ENCODE results near the gene TOX2.

TOX2 gene

GRCh38 chr20:44073675-44074071 is 159.0 kb downstream of the TOX2 start:
- no peak for DNase-seq

GRCh38 chr20:44074252-44075151 is 159.8 kb downstream of the TOX2 start:
- DNase-seq: peak in 26 of 58 donors; percentile 8 to 54 (median 28)

- no peak for DNase-seq
Measured at GRCh38 chr20:44075191-44075949, 160.7 kb downstream of the TOX2 start.

DNA sequence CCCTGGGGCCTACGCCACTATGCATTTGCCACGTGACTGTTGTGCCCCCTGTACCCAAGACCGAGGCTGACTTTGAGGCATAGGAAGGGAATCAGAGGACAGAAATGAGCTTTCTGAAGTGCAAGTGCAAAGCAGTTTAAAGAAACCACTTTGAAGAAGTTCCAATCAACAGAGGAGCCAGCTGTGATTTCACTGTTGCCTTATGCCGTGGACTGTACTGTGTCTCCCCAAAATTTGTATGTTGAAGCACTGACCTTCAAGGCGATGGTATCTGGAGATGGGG is 161.2 kb downstream of the TOX2 start:
- no peak for DNase-seq

DNA sequence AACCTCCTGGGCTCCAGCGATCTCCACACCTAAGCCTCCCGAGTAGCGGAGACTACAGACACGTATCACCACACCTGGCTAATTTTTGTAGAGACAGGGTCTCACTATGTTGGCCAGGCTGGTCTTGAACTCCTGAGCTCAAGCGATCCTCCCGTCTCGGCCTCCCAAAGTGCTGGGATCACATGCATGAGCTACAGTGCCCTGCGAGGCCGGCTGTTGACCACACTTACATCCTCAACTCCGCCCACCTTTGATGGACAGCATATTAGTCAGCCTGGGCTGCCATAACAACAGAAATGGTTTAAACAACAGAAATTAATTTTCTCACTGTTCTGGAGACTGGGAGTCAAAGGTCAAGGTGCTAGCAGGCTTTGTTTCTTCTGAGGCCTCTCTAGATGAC is 164.6 kb downstream of the TOX2 start:
- no peak for DNase-seq

GRCh38 chr20:44080064-44080463 is 165.4 kb downstream of the TOX2 start:
- DNase-seq: no peak

GRCh38 chr20:44080646-44081267 is 166.1 kb downstream of the TOX2 start:
- peak in 49 of 58 donors; percentile 7 to 83 (median 45) for DNase-seq

GRCh38 chr20:44081476-44081875 is 166.8 kb downstream of the TOX2 start:
- no peak for DNase-seq

DNA sequence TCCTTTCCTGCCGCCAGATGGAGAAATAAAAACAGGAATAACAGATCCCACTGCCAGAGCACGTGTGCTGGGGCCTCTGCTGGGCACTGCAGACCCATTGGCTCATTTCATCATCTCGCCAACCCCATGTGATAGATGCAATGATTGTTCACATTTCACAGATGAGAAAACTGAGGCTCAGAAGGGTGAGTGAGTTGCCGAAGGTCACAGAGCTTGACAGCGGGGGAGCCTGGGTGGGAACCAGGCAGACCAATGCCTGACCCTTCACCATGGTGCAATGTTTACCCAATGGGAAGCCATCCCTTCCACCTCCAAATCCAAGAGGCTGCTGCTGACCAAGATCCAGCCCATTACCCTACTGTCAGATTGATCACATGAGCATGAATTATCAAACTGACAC is 167.2 kb downstream of the TOX2 start:
- DNase-seq: no peak

GRCh38 chr20:44083220-44083933 is 168.7 kb downstream of the TOX2 start:
- no peak for DNase-seq

DNA sequence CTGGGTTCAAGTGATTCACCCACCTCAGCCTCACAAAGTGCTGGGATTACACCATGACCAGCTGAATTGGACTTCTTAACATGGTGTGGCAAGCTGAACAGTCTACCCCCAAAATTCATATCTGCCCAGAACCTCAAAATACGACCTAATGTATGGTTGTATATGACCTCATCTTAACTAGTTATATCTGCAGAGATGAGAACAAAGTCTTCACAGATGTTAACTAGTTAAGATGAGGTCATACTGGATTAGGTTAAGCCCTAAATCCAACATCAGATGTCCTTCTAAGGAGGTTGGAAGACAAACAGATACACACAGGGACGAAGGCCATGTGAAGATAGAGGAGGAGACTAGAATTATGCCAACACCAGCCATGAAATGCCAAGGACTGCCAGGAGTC is 169.8 kb downstream of the TOX2 start:
- DNase-seq: no peak

GRCh38 chr20:44084891-44085290 is 170.2 kb downstream of the TOX2 start:
- DNase-seq: no peak

GRCh38 chr20:44085616-44086434 is 171.2 kb downstream of the TOX2 start:
- no peak for DNase-seq

DNA sequence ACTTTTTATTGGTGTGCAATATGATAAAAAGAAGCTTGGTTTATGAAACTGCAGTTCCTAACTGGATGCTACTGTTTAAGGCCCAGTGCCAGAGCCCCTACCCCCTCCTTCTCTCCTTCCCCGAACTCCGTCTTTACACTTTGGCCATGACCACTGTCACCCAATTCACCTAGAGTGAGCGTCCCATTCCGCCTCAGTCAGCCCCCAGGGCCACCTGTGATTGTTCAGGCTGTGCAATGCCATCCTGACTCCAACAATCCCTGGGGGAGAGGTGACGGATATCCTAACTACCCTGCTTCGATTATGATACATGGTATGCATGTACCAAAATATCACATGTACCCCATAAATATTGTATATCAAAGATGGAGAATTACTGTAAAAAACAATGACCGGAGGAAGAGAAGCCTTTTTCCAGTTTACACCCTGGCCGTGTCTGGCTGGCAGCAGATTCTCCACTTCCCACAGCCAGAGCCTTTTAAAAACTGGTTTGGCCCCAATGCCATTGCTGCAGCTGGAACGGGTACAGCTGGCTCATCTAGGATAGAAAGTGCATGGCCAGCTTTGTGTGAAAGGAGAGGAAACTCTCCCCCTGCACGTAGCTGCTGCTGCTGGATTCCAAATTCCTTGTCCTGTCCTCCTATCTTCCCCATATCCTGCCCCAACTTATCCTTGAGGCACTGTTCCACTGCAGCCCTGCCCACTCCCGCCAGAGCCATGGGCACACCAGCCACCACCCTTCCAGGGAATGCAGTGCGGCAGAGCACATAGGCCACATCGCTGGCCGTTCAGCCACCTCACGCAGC is 172.6 kb downstream of the TOX2 start:
- peak in 8 of 58 donors; percentile 5 to 35 (median 11) for DNase-seq

DNA sequence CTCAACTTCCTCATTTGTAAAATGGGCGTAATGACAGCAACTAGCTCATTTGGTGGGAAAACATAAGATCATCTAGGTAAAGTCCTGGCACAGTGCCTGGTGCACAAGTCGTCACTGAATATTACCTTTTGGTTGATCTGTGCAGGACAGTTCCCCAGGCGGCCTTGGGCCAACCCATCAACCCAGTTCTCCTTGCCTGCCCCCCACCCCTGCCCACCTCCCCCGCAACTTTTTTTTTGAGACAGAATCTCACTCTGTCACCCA is 173.1 kb downstream of the TOX2 start:
- no peak for DNase-seq

- DNase-seq: no peak
Measured at GRCh38 chr20:44089987-44090674, 175.5 kb downstream of the TOX2 start.

DNA sequence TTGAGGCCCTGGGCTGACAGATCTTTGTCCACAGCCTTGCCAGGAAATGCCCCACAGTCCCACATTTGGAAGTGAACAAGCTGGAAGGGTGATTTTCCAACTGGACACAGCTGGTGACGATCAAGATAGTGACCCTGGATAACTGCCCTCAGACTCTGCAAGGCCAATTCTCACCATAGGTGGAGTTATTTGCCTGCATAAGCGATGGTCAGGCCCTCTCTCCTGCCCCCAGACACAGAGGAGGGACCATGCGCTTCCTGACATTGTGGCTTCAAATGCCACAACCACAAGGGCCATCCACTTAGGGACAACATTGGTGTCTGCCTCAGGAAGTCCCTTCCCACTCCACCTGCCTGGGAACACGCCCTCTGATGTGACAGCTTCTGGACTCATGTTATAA is 176.4 kb downstream of the TOX2 start:
- DNase-seq: no peak

GRCh38 chr20:44092551-44093248 is 178.0 kb downstream of the TOX2 start:
- peak in 4 of 58 donors; percentile 9 to 21 (median 14) for DNase-seq

GRCh38 chr20:44093249-44093582 is 178.6 kb downstream of the TOX2 start:
- no peak for DNase-seq

Measured in anterior cingulate cortex (tissue), 58 donors.